Measurements from ENCODE around the gene ALG14. TPM values are rescaled to one million over a fixed set of nuclear protein-coding genes. Genes with fewer than 3 reads are reported as not detected.

The ALG14 gene
- total RNA-seq, 3 donors from 2014 or later: 1.2 to 1.6 (median 1.4) TPM

- Histone ChIP-seq H3K4me3 (no peak overlapping the region), H3K27ac (no peak overlapping the region), H3K27me3 (no peaks in the 10 kb centered on the region), H3K36me3 (no peaks in the 10 kb centered on the region), H3K4me1 (no peaks in the 10 kb centered on the region), H3K9me3 (peaks cover 5 to 7% of the 10 kb centered on the region in 2 donors)
- intact Hi-C loops (cut with DNase I; ENCODE audit: low total_unique reads): no loop called here
- TF ChIP-seq CTCF (IDR thresholded peaks at IDR 0.05) (no peak), POLR2A (IDR thresholded peaks at IDR 0.05) (no peak), POLR2AphosphoS5 (IDR thresholded peaks at IDR 0.05) (no peak)
- DNase-seq (ENCODE audit: low spot score in 2 of 2): no peak
Observed at GRCh38 chr1:95028954-95029353, 43.8 kb downstream of the ALG14 start.

GRCh38 chr1:95027046-95027445, 45.7 kb downstream of the ALG14 start:
- Histone ChIP-seq H3K4me3 (no peak overlapping the region), H3K36me3 (no peaks in the 10 kb centered on the region), H3K27me3 (no peaks in the 10 kb centered on the region), H3K9me3 (peaks cover 5 to 7% of the 10 kb centered on the region in 2 donors), H3K4me1 (peaks cover 0 to 5% of the 10 kb centered on the region in 2 donors), H3K27ac (no peak overlapping the region)
- intact Hi-C loops (cut with DNase I; ENCODE audit: low total_unique reads): loop anchor here (1.0 kb wide), 1 partner anchor 8 kb away; no protein-coding TSS in a partner anchor
- DNase-seq (ENCODE audit: low spot score in 2 of 2): no peak
- TF ChIP-seq CTCF (IDR thresholded peaks at IDR 0.05) (no peak), POLR2AphosphoS5 (IDR thresholded peaks at IDR 0.05) (no peak), POLR2A (IDR thresholded peaks at IDR 0.05) (no peak)

GRCh38 chr1:95023399-95024043, 49.2 kb downstream of the ALG14 start:
- TF ChIP-seq POLR2AphosphoS5 (IDR thresholded peaks at IDR 0.05) (no peak), POLR2A (IDR thresholded peaks at IDR 0.05) (no peak), CTCF (IDR thresholded peaks at IDR 0.05) (no peak)

GRCh38 chr1:95022644-95022926, 50.2 kb downstream of the ALG14 start:
- TF ChIP-seq CTCF (IDR thresholded peaks at IDR 0.05) (no peak), POLR2A (IDR thresholded peaks at IDR 0.05) (no peak), POLR2AphosphoS5 (IDR thresholded peaks at IDR 0.05) (no peak)
- no peak for DNase-seq (ENCODE audit: low spot score in 2 of 2)
- Histone ChIP-seq H3K4me1 (peaks cover 0 to 6% of the 10 kb centered on the region in 2 donors), H3K27ac (peak overlapping the region; percentile 80 to 81), H3K9me3 (no peaks in the 10 kb centered on the region), H3K4me3 (no peak overlapping the region), H3K36me3 (no peaks in the 10 kb centered on the region), H3K27me3 (no peaks in the 10 kb centered on the region)
- intact Hi-C loops (cut with DNase I; ENCODE audit: low total_unique reads): no loop called here

More at GRCh38 chr1:95023399-95024043, 49.2 kb downstream of the ALG14 start:
- intact Hi-C loops (cut with DNase I; ENCODE audit: low total_unique reads): no loop called here
- Histone ChIP-seq H3K9me3 (no peaks in the 10 kb centered on the region), H3K27ac (peak overlapping the region; percentile 69 to 80), H3K27me3 (no peaks in the 10 kb centered on the region), H3K4me3 (no peak overlapping the region), H3K36me3 (no peaks in the 10 kb centered on the region), H3K4me1 (peaks cover 0 to 6% of the 10 kb centered on the region in 2 donors)
- no peak for DNase-seq (ENCODE audit: low spot score in 2 of 2)

GRCh38 chr1:95021805-95022643, 50.7 kb downstream of the ALG14 start:
- Histone ChIP-seq H3K27me3 (no peaks in the 10 kb centered on the region), H3K27ac (peak overlapping the region; percentile 80 to 81), H3K4me3 (peak overlapping the region in 2 of 3 donors; percentile 18 to 36), H3K36me3 (no peaks in the 10 kb centered on the region), H3K4me1 (peaks cover 0 to 6% of the 10 kb centered on the region in 2 donors), H3K9me3 (no peaks in the 10 kb centered on the region)
- DNase-seq (ENCODE audit: low spot score in 2 of 2): no peak
- intact Hi-C loops (cut with DNase I; ENCODE audit: low total_unique reads): no loop called here
- TF ChIP-seq CTCF (IDR thresholded peaks at IDR 0.05): no peak
- TF ChIP-seq POLR2AphosphoS5 (IDR thresholded peaks at IDR 0.05): no peak
- TF ChIP-seq POLR2A (IDR thresholded peaks at IDR 0.05): no peak
